WTC11 (cell line): ENCODE measurements around the gene DNMT3A. TPM values are rescaled to one million over a fixed set of nuclear protein-coding genes. Genes with fewer than 3 reads are reported as not detected.

Experiments
- ATAC-seq: fragments of 200-7000 bp; cut with Tn5 transposase; 2 replicates; pipeline ENCODE4 v1.10.0; 2021; ENCODE audit warnings: mild to moderate bottlenecking, moderate library complexity
- CTCF ChIA-PET: fragments of 300-600 bp; sonication (Branson Sonifier 250); formaldehyde crosslinking; loops from one replicate; lab custom pipeline; 2021; ENCODE audit warnings: antibody characterized with exemption; lab: Charles Lee
- POLR2A ChIA-PET: fragments of 350-600 bp; sonication (Branson Sonifier 250); formaldehyde crosslinking; loops from one replicate; lab custom pipeline; 2021; ENCODE audit warnings: antibody characterized with exemption; lab: Charles Lee
- DNase-seq: peaks from one replicate; pipeline ENCODE4 v3.0.0; 2021; ENCODE audit warnings: low spot score
- H3K27ac Mint-ChIP-seq: 2 replicates; pipeline ENCODE4 v1.8.0; 2021; ENCODE audit warnings: mixed read lengths
- H3K27me3 Mint-ChIP-seq: 2 replicates; pipeline ENCODE4 v1.8.0; 2021; ENCODE audit warnings: low read depth, mild to moderate bottlenecking, moderate library complexity, mixed read lengths
- H3K36me3 Mint-ChIP-seq: 2 replicates; pipeline ENCODE4 v1.8.0; 2021; ENCODE audit warnings: mixed read lengths
- H3K4me1 Mint-ChIP-seq: 2 replicates; pipeline ENCODE4 v1.8.0; 2022; ENCODE audit warnings: mixed read lengths
- H3K4me3 Mint-ChIP-seq: 2 replicates; pipeline ENCODE4 v1.8.0; 2021; ENCODE audit warnings: mild to moderate bottlenecking, moderate library complexity, mixed read lengths
- H3K9me3 Mint-ChIP-seq: 2 replicates; pipeline ENCODE4 v1.8.0; 2021; ENCODE audit warnings: mixed read lengths
- CREB1 ChIP-seq: sonication (generic); formaldehyde crosslinking; IDR thresholded peaks from 2 replicates; pipeline ENCODE4 v1.8.0; 2023; ENCODE audit warnings: mild to moderate bottlenecking, missing genetic modification reagents
- CREM ChIP-seq: sonication (generic); formaldehyde crosslinking; IDR thresholded peaks from 2 replicates; pipeline ENCODE4 v1.8.1; 2022; ENCODE audit warnings: mild to moderate bottlenecking, missing genetic modification reagents, moderate library complexity
- E2F1 ChIP-seq: sonication (generic); formaldehyde crosslinking; IDR thresholded peaks from 2 replicates; pipeline ENCODE4 v1.8.0; 2022; ENCODE audit warnings: mild to moderate bottlenecking, missing genetic modification reagents
- NR1H2 ChIP-seq: sonication (generic); formaldehyde crosslinking; IDR thresholded peaks from 2 replicates; pipeline ENCODE4 v1.9.0; 2021; ENCODE audit warnings: mild to moderate bottlenecking, moderate library complexity, missing genetic modification reagents
- NR2C2 ChIP-seq: sonication (generic); formaldehyde crosslinking; IDR thresholded peaks from 2 replicates; pipeline ENCODE4 v1.8.0; 2022; ENCODE audit warnings: mild to moderate bottlenecking, missing genetic modification reagents
- PREB ChIP-seq: sonication (generic); formaldehyde crosslinking; IDR thresholded peaks from 2 replicates; pipeline ENCODE4 v1.8.1; 2022; ENCODE audit warnings: mild to moderate bottlenecking, missing genetic modification reagents, moderate library complexity, borderline replicate concordance
- TCF7 ChIP-seq: sonication (generic); formaldehyde crosslinking; IDR thresholded peaks from 2 replicates; pipeline ENCODE4 v1.8.0; 2022; ENCODE audit warnings: mild to moderate bottlenecking, low read depth, missing genetic modification reagents, moderate library complexity
- TEAD1 ChIP-seq: sonication (generic); formaldehyde crosslinking; IDR thresholded peaks from 2 replicates; pipeline ENCODE4 v1.8.0; 2022; ENCODE audit warnings: mild to moderate bottlenecking, missing genetic modification reagents
- TEAD4 ChIP-seq: sonication (generic); formaldehyde crosslinking; IDR thresholded peaks from 2 replicates; pipeline ENCODE4 v1.8.0; 2022; ENCODE audit warnings: mild to moderate bottlenecking, missing genetic modification reagents
- USF1 ChIP-seq: sonication (generic); formaldehyde crosslinking; IDR thresholded peaks from 2 replicates; pipeline ENCODE4 v1.8.0; 2022; ENCODE audit warnings: mild to moderate bottlenecking, missing genetic modification reagents
- USF2 ChIP-seq: sonication (generic); formaldehyde crosslinking; IDR thresholded peaks from 2 replicates; pipeline ENCODE4 v1.8.1; 2023; ENCODE audit warnings: mild to moderate bottlenecking, missing genetic modification reagents, moderate library complexity
- ZNF263 ChIP-seq: sonication (generic); formaldehyde crosslinking; IDR thresholded peaks from 2 replicates; pipeline ENCODE4 v1.8.1; 2022; ENCODE audit warnings: low read depth, mild to moderate bottlenecking, moderate library complexity, missing genetic modification reagents
- ZNF671 ChIP-seq: fragments of 250-450 bp; sonication (Bioruptor Pico); IDR thresholded peaks from 2 replicates; pipeline ENCODE4 v1.8.0; 2021; ENCODE audit warnings: mild to moderate bottlenecking
- ZSCAN18 ChIP-seq: fragments of 250-450 bp; sonication (Bioruptor Pico); IDR thresholded peaks from 2 replicates; pipeline ENCODE4 v2.1.2; 2022; ENCODE audit warnings: mild to moderate bottlenecking, moderate library complexity
- total RNA-seq: library from RNA; stranded (reverse); gene quantifications from 3 replicates; pipeline ENCODE4 v1.2.3, GENCODE V29; 2021
- TF ChIP-seq, protein P1 (sequence below): sonication (generic); formaldehyde crosslinking; IDR thresholded peaks from 2 replicates; pipeline ENCODE4 v1.8.1; 2022; ENCODE audit warnings: missing genetic modification reagents, borderline replicate concordance
- TF ChIP-seq, protein P2 (sequence below): sonication (generic); formaldehyde crosslinking; IDR thresholded peaks from 2 replicates; pipeline ENCODE4 v1.8.1; 2023; ENCODE audit warnings: mild to moderate bottlenecking, moderate library complexity, missing genetic modification reagents
- TF ChIP-seq, protein P3 (sequence below): sonication (generic); formaldehyde crosslinking; conservative IDR thresholded peaks from 2 replicates; pipeline ENCODE4 v1.8.1; 2023; ENCODE audit warnings: mild to moderate bottlenecking, low read depth, missing genetic modification reagents, moderate library complexity
- TF ChIP-seq, protein P4 (sequence below): sonication (generic); formaldehyde crosslinking; conservative IDR thresholded peaks from 2 replicates; pipeline ENCODE4 v1.8.1; 2022; ENCODE audit warnings: mild to moderate bottlenecking, missing genetic modification reagents
- TF ChIP-seq, protein P5 (sequence below): sonication (generic); formaldehyde crosslinking; IDR thresholded peaks from 2 replicates; pipeline ENCODE4 v1.8.0; 2023; ENCODE audit warnings: mild to moderate bottlenecking, missing genetic modification reagents
- TF ChIP-seq, protein P6 (sequence below): fragments of 250-450 bp; sonication (Bioruptor Pico); IDR thresholded peaks from 2 replicates; pipeline ENCODE4 v1.9.0; 2021; ENCODE audit warnings: moderate library complexity, mild to moderate bottlenecking, inconsistent platforms, borderline replicate concordance

Gene DNMT3A
- total RNA-seq, 1 experiment from 2014 or later = 154 TPM

DNA sequence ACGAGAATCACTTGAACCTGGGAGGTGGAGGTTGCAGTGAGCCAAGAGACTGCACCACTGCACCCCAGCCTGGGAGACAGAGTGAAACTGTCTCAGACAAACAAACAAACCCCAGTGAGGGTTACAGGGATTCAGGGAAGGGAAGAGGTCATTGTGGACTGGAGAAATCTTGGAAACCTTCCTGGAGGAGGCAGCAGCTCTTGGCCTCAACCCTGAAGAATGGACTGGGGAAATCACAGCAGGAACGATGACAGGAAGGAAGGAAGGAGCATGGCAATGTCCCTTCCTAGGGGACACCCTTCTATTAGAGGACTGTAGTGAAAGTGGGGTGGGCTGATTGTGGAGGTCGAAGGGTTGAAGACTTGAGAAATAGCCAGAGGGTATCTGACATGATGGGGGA, 72.5 kb downstream of the DNMT3A start (continued):
- no peak for TF ChIP-seq USF2 (CRISPR knock-in tag)
- no peak for TF ChIP-seq TCF7 (CRISPR knock-in tag)

DNA sequence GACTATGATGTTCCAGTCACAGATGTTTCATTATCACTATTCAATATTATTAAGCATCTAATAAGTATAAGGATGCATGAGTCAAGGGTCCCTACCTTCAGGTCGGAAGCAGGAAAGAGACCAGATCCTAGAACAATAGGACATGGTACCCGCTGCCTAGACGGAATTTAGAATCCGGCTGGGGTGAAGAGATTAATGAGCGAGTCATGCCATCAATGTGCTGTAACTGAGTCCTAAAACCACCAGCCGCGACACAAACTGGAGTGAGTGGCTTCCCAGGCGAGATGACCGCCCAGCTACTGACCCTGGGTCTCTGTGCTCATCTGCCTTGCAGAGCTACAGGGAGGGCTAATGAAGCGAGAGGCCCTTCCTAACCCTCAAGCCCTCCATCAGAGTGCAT, 73.6 kb downstream of the DNMT3A start:
- Mint-ChIP-seq H3K27ac (no peak overlapping the region), H3K36me3 (no peaks in the 10 kb centered on the region), H3K4me3 (no peak overlapping the region), H3K4me1 (peaks cover 49% of the 10 kb centered on the region), H3K27me3 (no peaks in the 10 kb centered on the region), H3K9me3 (no peaks in the 10 kb centered on the region)
- ATAC-seq = no peak
- ChIA-PET POLR2A (no interaction called here), CTCF (interaction anchor here (0.9 to 1.9 kb wide), 3 partner anchors 9 to 94 kb away, joined by 3 to 6 read pairs (median 5); no protein-coding TSS in a partner anchor)
- no peak for DNase-seq
- TF ChIP-seq TEAD4 (CRISPR knock-in tag) (no peak), ZNF263 (CRISPR knock-in tag) (no peak), TEAD1 (CRISPR knock-in tag) (no peak), NR1H2 (no peak), PREB (CRISPR knock-in tag) (no peak), E2F1 (CRISPR knock-in tag) (no peak), ZSCAN18 (CRISPR knock-in tag) (no peak), CREB1 (CRISPR knock-in tag) (no peak), NR2C2 (CRISPR knock-in tag) (no peak), USF1 (CRISPR knock-in tag) (no peak), ZNF671 (CRISPR knock-in tag) (no peak), CREM (CRISPR knock-in tag) (no peak)
- TF ChIP-seq, protein P1, sequence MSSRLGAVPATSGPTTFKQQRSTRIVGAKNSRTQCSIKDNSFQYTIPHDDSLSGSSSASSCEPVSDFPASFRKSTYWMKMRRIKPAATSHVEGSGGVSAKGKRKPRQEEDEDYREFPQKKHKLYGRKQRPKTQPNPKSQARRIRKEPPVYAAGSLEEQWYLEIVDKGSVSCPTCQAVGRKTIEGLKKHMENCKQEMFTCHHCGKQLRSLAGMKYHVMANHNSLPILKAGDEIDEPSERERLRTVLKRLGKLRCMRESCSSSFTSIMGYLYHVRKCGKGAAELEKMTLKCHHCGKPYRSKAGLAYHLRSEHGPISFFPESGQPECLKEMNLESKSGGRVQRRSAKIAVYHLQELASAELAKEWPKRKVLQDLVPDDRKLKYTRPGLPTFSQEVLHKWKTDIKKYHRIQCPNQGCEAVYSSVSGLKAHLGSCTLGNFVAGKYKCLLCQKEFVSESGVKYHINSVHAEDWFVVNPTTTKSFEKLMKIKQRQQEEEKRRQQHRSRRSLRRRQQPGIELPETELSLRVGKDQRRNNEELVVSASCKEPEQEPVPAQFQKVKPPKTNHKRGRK (CRISPR knock-in tag) = no peak
- TF ChIP-seq, protein P2, sequence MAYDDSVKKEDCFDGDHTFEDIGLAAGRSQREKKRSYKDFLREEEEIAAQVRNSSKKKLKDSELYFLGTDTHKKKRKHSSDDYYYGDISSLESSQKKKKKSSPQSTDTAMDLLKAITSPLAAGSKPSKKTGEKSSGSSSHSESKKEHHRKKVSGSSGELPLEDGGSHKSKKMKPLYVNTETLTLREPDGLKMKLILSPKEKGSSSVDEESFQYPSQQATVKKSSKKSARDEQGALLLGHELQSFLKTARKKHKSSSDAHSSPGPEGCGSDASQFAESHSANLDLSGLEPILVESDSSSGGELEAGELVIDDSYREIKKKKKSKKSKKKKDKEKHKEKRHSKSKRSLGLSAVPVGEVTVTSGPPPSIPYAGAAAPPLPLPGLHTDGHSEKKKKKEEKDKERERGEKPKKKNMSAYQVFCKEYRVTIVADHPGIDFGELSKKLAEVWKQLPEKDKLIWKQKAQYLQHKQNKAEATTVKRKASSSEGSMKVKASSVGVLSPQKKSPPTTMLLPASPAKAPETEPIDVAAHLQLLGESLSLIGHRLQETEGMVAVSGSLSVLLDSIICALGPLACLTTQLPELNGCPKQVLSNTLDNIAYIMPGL = no peak
- TF ChIP-seq, protein P3, sequence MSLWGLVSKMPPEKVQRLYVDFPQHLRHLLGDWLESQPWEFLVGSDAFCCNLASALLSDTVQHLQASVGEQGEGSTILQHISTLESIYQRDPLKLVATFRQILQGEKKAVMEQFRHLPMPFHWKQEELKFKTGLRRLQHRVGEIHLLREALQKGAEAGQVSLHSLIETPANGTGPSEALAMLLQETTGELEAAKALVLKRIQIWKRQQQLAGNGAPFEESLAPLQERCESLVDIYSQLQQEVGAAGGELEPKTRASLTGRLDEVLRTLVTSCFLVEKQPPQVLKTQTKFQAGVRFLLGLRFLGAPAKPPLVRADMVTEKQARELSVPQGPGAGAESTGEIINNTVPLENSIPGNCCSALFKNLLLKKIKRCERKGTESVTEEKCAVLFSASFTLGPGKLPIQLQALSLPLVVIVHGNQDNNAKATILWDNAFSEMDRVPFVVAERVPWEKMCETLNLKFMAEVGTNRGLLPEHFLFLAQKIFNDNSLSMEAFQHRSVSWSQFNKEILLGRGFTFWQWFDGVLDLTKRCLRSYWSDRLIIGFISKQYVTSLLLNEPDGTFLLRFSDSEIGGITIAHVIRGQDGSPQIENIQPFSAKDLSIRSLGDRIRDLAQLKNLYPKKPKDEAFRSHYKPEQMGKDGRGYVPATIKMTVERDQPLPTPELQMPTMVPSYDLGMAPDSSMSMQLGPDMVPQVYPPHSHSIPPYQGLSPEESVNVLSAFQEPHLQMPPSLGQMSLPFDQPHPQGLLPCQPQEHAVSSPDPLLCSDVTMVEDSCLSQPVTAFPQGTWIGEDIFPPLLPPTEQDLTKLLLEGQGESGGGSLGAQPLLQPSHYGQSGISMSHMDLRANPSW = no peak
- TF ChIP-seq, protein P4, sequence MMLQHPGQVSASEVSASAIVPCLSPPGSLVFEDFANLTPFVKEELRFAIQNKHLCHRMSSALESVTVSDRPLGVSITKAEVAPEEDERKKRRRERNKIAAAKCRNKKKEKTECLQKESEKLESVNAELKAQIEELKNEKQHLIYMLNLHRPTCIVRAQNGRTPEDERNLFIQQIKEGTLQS (CRISPR knock-in tag) = no peak
- TF ChIP-seq, protein P5, sequence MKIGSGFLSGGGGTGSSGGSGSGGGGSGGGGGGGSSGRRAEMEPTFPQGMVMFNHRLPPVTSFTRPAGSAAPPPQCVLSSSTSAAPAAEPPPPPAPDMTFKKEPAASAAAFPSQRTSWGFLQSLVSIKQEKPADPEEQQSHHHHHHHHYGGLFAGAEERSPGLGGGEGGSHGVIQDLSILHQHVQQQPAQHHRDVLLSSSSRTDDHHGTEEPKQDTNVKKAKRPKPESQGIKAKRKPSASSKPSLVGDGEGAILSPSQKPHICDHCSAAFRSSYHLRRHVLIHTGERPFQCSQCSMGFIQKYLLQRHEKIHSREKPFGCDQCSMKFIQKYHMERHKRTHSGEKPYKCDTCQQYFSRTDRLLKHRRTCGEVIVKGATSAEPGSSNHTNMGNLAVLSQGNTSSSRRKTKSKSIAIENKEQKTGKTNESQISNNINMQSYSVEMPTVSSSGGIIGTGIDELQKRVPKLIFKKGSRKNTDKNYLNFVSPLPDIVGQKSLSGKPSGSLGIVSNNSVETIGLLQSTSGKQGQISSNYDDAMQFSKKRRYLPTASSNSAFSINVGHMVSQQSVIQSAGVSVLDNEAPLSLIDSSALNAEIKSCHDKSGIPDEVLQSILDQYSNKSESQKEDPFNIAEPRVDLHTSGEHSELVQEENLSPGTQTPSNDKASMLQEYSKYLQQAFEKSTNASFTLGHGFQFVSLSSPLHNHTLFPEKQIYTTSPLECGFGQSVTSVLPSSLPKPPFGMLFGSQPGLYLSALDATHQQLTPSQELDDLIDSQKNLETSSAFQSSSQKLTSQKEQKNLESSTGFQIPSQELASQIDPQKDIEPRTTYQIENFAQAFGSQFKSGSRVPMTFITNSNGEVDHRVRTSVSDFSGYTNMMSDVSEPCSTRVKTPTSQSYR (CRISPR knock-in tag) = no peak
- TF ChIP-seq, protein P6, sequence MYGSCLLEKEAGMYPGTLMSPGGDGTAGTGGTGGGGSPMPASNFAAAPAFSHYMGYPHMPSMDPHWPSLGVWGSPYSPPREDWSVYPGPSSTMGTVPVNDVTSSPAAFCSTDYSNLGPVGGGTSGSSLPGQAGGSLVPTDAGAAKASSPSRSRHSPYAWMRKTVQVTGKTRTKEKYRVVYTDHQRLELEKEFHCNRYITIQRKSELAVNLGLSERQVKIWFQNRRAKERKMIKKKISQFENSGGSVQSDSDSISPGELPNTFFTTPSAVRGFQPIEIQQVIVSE (CRISPR knock-in tag) = no peak
